ENCODE measurements around the gene ZC2HC1C.

- no peak for TF ChIP-seq CTCF (IDR thresholded peaks at IDR 0.05)
- no peak for TF ChIP-seq ZFX (IDR thresholded peaks at IDR 0.05; ENCODE audit: borderline replicate concordance)
These were observed 51.3 kb downstream of the ZC2HC1C start for GRCh38 chr14:75120541-75121291.
